GM18861 (cell line): ENCODE data around the gene MYO16.
A peak's percentile ranks its signal among the peaks of the same experiment; 100 is the strongest.
"Not testable (repeated sequence)": the region's sequence is repeated elsewhere in the genome, so short reads cannot be mapped to it uniquely, and the experiment has no call there.

Source experiments
- ATAC-seq: cut with Tn5 transposase; IDR thresholded peaks from one replicate; pipeline ENCODE4 v1.9.1; 2021; ENCODE audit not compliant: unreplicated experiment

Gene MYO16

GRCh38 chr13:108878732-108879131 lies 249.3 kb downstream of the MYO16 start:
- no peak for ATAC-seq

GRCh38 chr13:108889324-108889984 lies 260.0 kb downstream of the MYO16 start:
- no peak for ATAC-seq

- ATAC-seq: peak; percentile 52
Observed at GRCh38 chr13:108895220-108895704, 265.9 kb downstream of the MYO16 start.

GRCh38 chr13:108897955-108898354 lies 268.5 kb downstream of the MYO16 start:
- ATAC-seq: no peak

GRCh38 chr13:108902405-108903155 lies 273.2 kb downstream of the MYO16 start:
- ATAC-seq: no peak

GRCh38 chr13:108903613-108904012 lies 274.2 kb downstream of the MYO16 start:
- ATAC-seq: no peak

- ATAC-seq: no peak
Observed at GRCh38 chr13:108911807-108912206, 282.4 kb downstream of the MYO16 start.

GRCh38 chr13:108913731-108914130 lies 284.3 kb downstream of the MYO16 start:
- ATAC-seq: not testable (repeated sequence)

GRCh38 chr13:108915095-108915633 lies 285.8 kb downstream of the MYO16 start:
- ATAC-seq: no peak

GRCh38 chr13:108915634-108916512 lies 286.5 kb downstream of the MYO16 start:
- peak; percentile 89 for ATAC-seq

GRCh38 chr13:108917581-108917980 lies 288.2 kb downstream of the MYO16 start:
- ATAC-seq: no peak

- no peak for ATAC-seq
Observed at GRCh38 chr13:108919036-108919907, 289.9 kb downstream of the MYO16 start.

- ATAC-seq: no peak
Observed at GRCh38 chr13:108920137-108920536, 290.7 kb downstream of the MYO16 start.

GRCh38 chr13:108921238-108921637 lies 291.8 kb downstream of the MYO16 start:
- no peak for ATAC-seq

GRCh38 chr13:108922108-108922507 lies 292.7 kb downstream of the MYO16 start:
- ATAC-seq: no peak

GRCh38 chr13:108923386-108924047 lies 294.1 kb downstream of the MYO16 start:
- no peak for ATAC-seq

GRCh38 chr13:108924134-108924533 lies 294.7 kb downstream of the MYO16 start:
- ATAC-seq: no peak

GRCh38 chr13:108924541-108924940 lies 295.1 kb downstream of the MYO16 start:
- no peak for ATAC-seq

- ATAC-seq: no peak
Observed at GRCh38 chr13:108925070-108925469, 295.7 kb downstream of the MYO16 start.

- ATAC-seq: no peak
Observed at GRCh38 chr13:108926862-108927261, 297.5 kb downstream of the MYO16 start.
